LNCaP clone FGC (cell line): ENCODE results near the gene GPR156.
A peak's percentile ranks its signal among the peaks of the same experiment; 100 is the strongest.

Experiments used
- DNase-seq: peaks from one replicate; pipeline ENCODE4 v3.0.0-alpha.2; 2011; ENCODE audit warnings: low read depth
- H3K4me3 ChIP-seq: 2 replicates; pipeline ENCODE4 v1.5.1; 2011; ENCODE audit warnings: mild to moderate bottlenecking, low read depth, low read length, control low read depth
- CTCF ChIP-seq: IDR thresholded peaks from 2 replicates; pipeline ENCODE4 v1.5.1; 2012; ENCODE audit warnings: mild to moderate bottlenecking; ENCODE audit not compliant: control insufficient read depth, insufficient read depth; ENCODE audit errors: extremely low read depth

Gene GPR156

GRCh38 chr3:120167488-120167887, 117.5 kb downstream of the GPR156 start:
- no peak for DNase-seq
- TF ChIP-seq CTCF: no peak

GRCh38 chr3:120163816-120164215, 121.2 kb downstream of the GPR156 start:
- H3K4me3 ChIP-seq: no peak overlapping the region
- DNase-seq: no peak
- TF ChIP-seq CTCF: no peak

More at GRCh38 chr3:120167488-120167887, 117.5 kb downstream of the GPR156 start:
- no peak overlapping the region for H3K4me3 ChIP-seq

GRCh38 chr3:120163026-120163425, 122.0 kb downstream of the GPR156 start:
- no peak for DNase-seq
- no peak for TF ChIP-seq CTCF

GRCh38 chr3:120162400-120162799, 122.6 kb downstream of the GPR156 start:
- no peak for DNase-seq
- no peak for TF ChIP-seq CTCF

More at GRCh38 chr3:120163026-120163425, 122.0 kb downstream of the GPR156 start:
- no peak overlapping the region for H3K4me3 ChIP-seq

GRCh38 chr3:120161902-120162301, 123.1 kb downstream of the GPR156 start:
- H3K4me3 ChIP-seq: no peak overlapping the region
- DNase-seq: no peak
- TF ChIP-seq CTCF: no peak

More at GRCh38 chr3:120162400-120162799, 122.6 kb downstream of the GPR156 start:
- H3K4me3 ChIP-seq: no peak overlapping the region

- H3K4me3 ChIP-seq: no peak overlapping the region
- DNase-seq: peak; percentile 96
- no peak for TF ChIP-seq CTCF
These were observed 125.0 kb downstream of the GPR156 start for GRCh38 chr3:120160050-120160449.

- TF ChIP-seq CTCF: no peak
- DNase-seq: no peak
- no peak overlapping the region for H3K4me3 ChIP-seq
These were observed 127.3 kb downstream of the GPR156 start for GRCh38 chr3:120157681-120158080.
